ENCODE measurements around the gene C16orf90.

C16orf90 gene

GRCh38 chr16:3510416-3510815 is 15.1 kb upstream of the C16orf90 start:
- TF ChIP-seq POLR2AphosphoS5 (IDR thresholded peaks at IDR 0.05; ENCODE audit: low read depth, low read length) (no peak), FOXP2 (optimal IDR thresholded peaks at IDR 0.05; ENCODE audit: borderline replicate concordance, extremely low read depth, extremely low read length, insufficient read depth) (no peak), REST (IDR thresholded peaks at IDR 0.05; ENCODE audit: insufficient read depth in 1 of 2, low read depth in 2 of 2, low read length in 2 of 2) (no peak), TAF1 (IDR thresholded peaks at IDR 0.05; ENCODE audit: borderline replicate concordance, insufficient read depth, low read length) (no peak), SIN3A (IDR thresholded peaks at IDR 0.05; ENCODE audit: borderline replicate concordance, insufficient read depth, low read length) (no peak)

GRCh38 chr16:3509470-3509928 is 14.2 kb upstream of the C16orf90 start:
- TF ChIP-seq POLR2AphosphoS5 (IDR thresholded peaks at IDR 0.05; ENCODE audit: low read depth, low read length) (no peak), REST (IDR thresholded peaks at IDR 0.05; ENCODE audit: insufficient read depth in 1 of 2, low read depth in 2 of 2, low read length in 2 of 2) (no peak), TAF1 (IDR thresholded peaks at IDR 0.05; ENCODE audit: borderline replicate concordance, insufficient read depth, low read length) (no peak), FOXP2 (optimal IDR thresholded peaks at IDR 0.05; ENCODE audit: borderline replicate concordance, extremely low read depth, extremely low read length, insufficient read depth) (no peak), SIN3A (IDR thresholded peaks at IDR 0.05; ENCODE audit: borderline replicate concordance, insufficient read depth, low read length) (no peak)

GRCh38 chr16:3508736-3509135 is 13.4 kb upstream of the C16orf90 start:
- TF ChIP-seq REST (IDR thresholded peaks at IDR 0.05; ENCODE audit: insufficient read depth in 1 of 2, low read depth in 2 of 2, low read length in 2 of 2) = no peak

- TF ChIP-seq REST (IDR thresholded peaks at IDR 0.05; ENCODE audit: insufficient read depth in 1 of 2, low read depth in 2 of 2, low read length in 2 of 2) (no peak), TAF1 (IDR thresholded peaks at IDR 0.05; ENCODE audit: borderline replicate concordance, insufficient read depth, low read length) (no peak), FOXP2 (optimal IDR thresholded peaks at IDR 0.05; ENCODE audit: borderline replicate concordance, extremely low read depth, extremely low read length, insufficient read depth) (no peak), POLR2AphosphoS5 (IDR thresholded peaks at IDR 0.05; ENCODE audit: low read depth, low read length) (no peak), SIN3A (IDR thresholded peaks at IDR 0.05; ENCODE audit: borderline replicate concordance, insufficient read depth, low read length) (no peak)
Observed at GRCh38 chr16:3503523-3503922, 8.2 kb upstream of the C16orf90 start.

GRCh38 chr16:3501783-3502400 is 6.6 kb upstream of the C16orf90 start:
- no peak for TF ChIP-seq TAF1 (IDR thresholded peaks at IDR 0.05; ENCODE audit: borderline replicate concordance, insufficient read depth, low read length)
- TF ChIP-seq SIN3A (IDR thresholded peaks at IDR 0.05; ENCODE audit: borderline replicate concordance, insufficient read depth, low read length) = no peak

Measured in PFSK-1 (cell line).